GM19239 (cell line): ENCODE measurements around the gene KCNJ16.

ENCODE experiments used
- DNase-seq: peaks from one replicate; pipeline ENCODE4 v3.0.0; 2011; ENCODE audit warnings: low spot score; ENCODE audit not compliant: insufficient read length
- FAIRE-seq: peaks from 2 replicates; lab custom pipeline; 2011; peaks lifted over from hg19 to GRCh38; lab: Jason Lieb, UNC

KCNJ16 gene

GRCh38 chr17:70095455-70095854 is 20.4 kb downstream of the KCNJ16 start:
- no peak for DNase-seq
- no peak for FAIRE-seq

- DNase-seq (no peak), FAIRE-seq (no peak)
Measured at GRCh38 chr17:70096861-70097260, 21.8 kb downstream of the KCNJ16 start.

- FAIRE-seq (no peak), DNase-seq (no peak)
Measured at GRCh38 chr17:70098030-70098429, 23.0 kb downstream of the KCNJ16 start.

GRCh38 chr17:70099294-70099693 is 24.3 kb downstream of the KCNJ16 start:
- DNase-seq: no peak
- FAIRE-seq: no peak

- FAIRE-seq: no peak
- DNase-seq: no peak
Measured at GRCh38 chr17:70099884-70100283, 24.9 kb downstream of the KCNJ16 start.

GRCh38 chr17:70100983-70101382 is 26.0 kb downstream of the KCNJ16 start:
- no peak for FAIRE-seq
- DNase-seq: no peak

GRCh38 chr17:70102531-70102930 is 27.5 kb downstream of the KCNJ16 start:
- FAIRE-seq (no peak), DNase-seq (no peak)

- no peak for FAIRE-seq
- no peak for DNase-seq
Measured at GRCh38 chr17:70104791-70105523, 29.9 kb downstream of the KCNJ16 start.

GRCh38 chr17:70105641-70106040 is 30.6 kb downstream of the KCNJ16 start:
- FAIRE-seq: no peak
- no peak for DNase-seq

GRCh38 chr17:70106551-70106950 is 31.5 kb downstream of the KCNJ16 start:
- DNase-seq: no peak
- FAIRE-seq: no peak

GRCh38 chr17:70107441-70107840 is 32.4 kb downstream of the KCNJ16 start:
- FAIRE-seq (no peak), DNase-seq (no peak)

- no peak for FAIRE-seq
Measured at GRCh38 chr17:70107904-70108565, 33.0 kb downstream of the KCNJ16 start.

GRCh38 chr17:70109497-70109896 is 34.5 kb downstream of the KCNJ16 start:
- DNase-seq: no peak
- FAIRE-seq: no peak

More at GRCh38 chr17:70107904-70108565, 33.0 kb downstream of the KCNJ16 start:
- DNase-seq: no peak

- DNase-seq (no peak), FAIRE-seq (no peak)
Measured at GRCh38 chr17:70110443-70110880, 35.4 kb downstream of the KCNJ16 start.

- no peak for FAIRE-seq
- DNase-seq: no peak
Measured at GRCh38 chr17:70111201-70111600, 36.2 kb downstream of the KCNJ16 start.

- FAIRE-seq (no peak), DNase-seq (no peak)
Measured at GRCh38 chr17:70114405-70114804, 39.4 kb downstream of the KCNJ16 start.

GRCh38 chr17:70115126-70115525 is 40.1 kb downstream of the KCNJ16 start:
- FAIRE-seq (no peak), DNase-seq (no peak)

- FAIRE-seq (no peak), DNase-seq (no peak)
Measured at GRCh38 chr17:70116919-70117318, 41.9 kb downstream of the KCNJ16 start.

GRCh38 chr17:70119545-70119944 is 44.5 kb downstream of the KCNJ16 start:
- no peak for FAIRE-seq
- no peak for DNase-seq

- DNase-seq: no peak
- FAIRE-seq: no peak
Measured at GRCh38 chr17:70119983-70120382, 45.0 kb downstream of the KCNJ16 start.

- FAIRE-seq (no peak), DNase-seq (no peak)
Measured at GRCh38 chr17:70120425-70120824, 45.4 kb downstream of the KCNJ16 start.

- no peak for FAIRE-seq
- no peak for DNase-seq
Measured at GRCh38 chr17:70121126-70121525, 46.1 kb downstream of the KCNJ16 start.
